Smooth muscle cell (in vitro differentiated cells): ENCODE results near the gene PCDHB5. TPM values are rescaled to one million over a fixed set of nuclear protein-coding genes. Genes with fewer than 3 reads are reported as not detected.
"Not testable (repeated sequence)": the region's sequence is repeated elsewhere in the genome, so short reads cannot be mapped to it uniquely, and the experiment has no call there.

Experiments
- DNase-seq: peaks from one replicate; lab custom pipeline; 2025; ENCODE audit not compliant: unreplicated experiment; lab: John Stamatoyannopoulos, UW
- H2AFZ ChIP-seq: fragments of 200-600 bp; sonication (generic); 2 replicates; pipeline ENCODE4 v1.6.0; 2016; ENCODE audit warnings: antibody characterized with exemption, low read depth, mild to moderate bottlenecking
- H3F3A ChIP-seq: fragments of 200-600 bp; sonication (generic); 2 replicates; pipeline ENCODE4 v1.6.0; 2017; ENCODE audit warnings: antibody characterized with exemption, low read depth
- H3K27ac ChIP-seq: fragments of 200-600 bp; sonication (generic); 2 replicates; pipeline ENCODE4 v1.5.1; 2016; ENCODE audit warnings: low read depth, mild to moderate bottlenecking
- H3K27me3 ChIP-seq: fragments of 200-600 bp; sonication (generic); 2 replicates; pipeline ENCODE4 v1.6.1; 2016; ENCODE audit warnings: low read depth, mild to moderate bottlenecking
- H3K36me3 ChIP-seq: fragments of 200-600 bp; sonication (generic); 2 replicates; pipeline ENCODE4 v1.5.1; 2016; ENCODE audit warnings: low read depth
- H3K4me1 ChIP-seq: fragments of 200-600 bp; sonication (generic); 2 replicates; pipeline ENCODE4 v1.5.1; 2016; ENCODE audit warnings: low read depth
- H3K4me2 ChIP-seq: fragments of 200-600 bp; sonication (generic); 2 replicates; pipeline ENCODE4 v1.6.0; 2016; ENCODE audit warnings: mild to moderate bottlenecking
- H3K4me3 ChIP-seq: fragments of 200-600 bp; sonication (generic); 2 replicates; pipeline ENCODE4 v1.5.1; 2016; ENCODE audit warnings: mild to moderate bottlenecking
- H3K79me2 ChIP-seq: fragments of 200-600 bp; sonication (generic); 2 replicates; pipeline ENCODE4 v1.6.0; 2016; ENCODE audit warnings: low read depth, mild to moderate bottlenecking
- H3K9ac ChIP-seq: fragments of 200-600 bp; sonication (generic); 2 replicates; pipeline ENCODE4 v1.6.0; 2016; ENCODE audit warnings: low read depth
- H3K9me3 ChIP-seq: fragments of 200-600 bp; sonication (generic); replicated peaks from 2 replicates; pipeline ENCODE4 v1.5.1; 2016; ENCODE audit warnings: low read depth
- H4K20me1 ChIP-seq: fragments of 200-600 bp; sonication (generic); 2 replicates; pipeline ENCODE4 v1.6.0; 2016; ENCODE audit warnings: low read depth
- CTCF ChIP-seq: fragments of 200-600 bp; sonication (generic); IDR thresholded peaks from 2 replicates; pipeline ENCODE4 v1.5.1; 2017; ENCODE audit warnings: borderline replicate concordance, mild to moderate bottlenecking, antibody characterized with exemption; ENCODE audit not compliant: insufficient read depth, poor library complexity, severe bottlenecking
- WGBS: methylation state at CpG from one replicate; pipeline ENCODE4 v1.1.7; 2016; ENCODE audit warnings: low lambda C conversion rate; 5-methylcytosine and 5-hydroxymethylcytosine counted together
- polyA plus RNA-seq: library from polyadenylated mRNA; unstranded; fragments of >200 nt; fragmentation: Nextera tagmentation; extraction: Ambion mirVana; gene quantifications from 2 replicates; pipeline ENCODE4 v1.2.1, GENCODE V29; 2016
- total RNA-seq: library from RNA; depleted of rRNA; stranded (reverse); fragments of >200 nt; gene quantifications from 2 replicates; pipeline ENCODE4 v1.2.3, GENCODE V29; 2014

The PCDHB5 gene
- total and polyA plus RNA-seq, 2 experiments from 2014 or later, result 9.7 to 12.0 TPM

GRCh38 chr5:141100243-141100805 is 34.7 kb upstream of the PCDHB5 start, which contains the start of gene PCDHB3:
TSS of gene PCDHB3 (plus strand) at chr5:141100473. CDS start at chr5:141100650, 177 bp downstream.
- Histone ChIP-seq H3K27ac (no peak within 1 kb of the TSS), H3K4me2 (no peak within 1 kb of the TSS), H3F3A (no peaks in the 10 kb centered on the region), H3K4me3 (no peak within 1 kb of the TSS), H3K4me1 (no peaks in the 10 kb centered on the region), H3K36me3 (peaks cover 38% of the 10 kb centered on the region), H3K9me3 (peaks cover 23% of the 10 kb centered on the region), H3K9ac (no peak within 1 kb of the TSS), H2AFZ (no peak within 1 kb of the TSS), H3K27me3 (no peaks in the 10 kb centered on the region), H4K20me1 (no peaks in the 10 kb centered on the region), H3K79me2 (peaks cover 31% of the 10 kb centered on the region)
- TF ChIP-seq CTCF, result peak; percentile 18
- WGBS, result 72% methylated on average over 19 of the region's 19 CpGs
- DNase-seq, result no peak

GRCh38 chr5:141101059-141101458 is 33.9 kb upstream of the PCDHB5 start:
- no peaks in the 10 kb centered on the region for H3K27me3 ChIP-seq
- 93% methylated on average over 19 of the region's 20 CpGs for WGBS
- H3K4me1 ChIP-seq, result no peaks in the 10 kb centered on the region
- DNase-seq, result no peak
- no peaks in the 10 kb centered on the region for H3F3A ChIP-seq
- H3K4me2 ChIP-seq, result no peak overlapping the region
- no peak overlapping the region for H3K27ac ChIP-seq
- H3K9ac ChIP-seq, result no peak overlapping the region
- H3K79me2 ChIP-seq, result peaks cover 26% of the 10 kb centered on the region
- peaks cover 23% of the 10 kb centered on the region for H3K9me3 ChIP-seq
- H2AFZ ChIP-seq, result no peak overlapping the region
- H3K4me3 ChIP-seq, result no peak overlapping the region
- no peaks in the 10 kb centered on the region for H4K20me1 ChIP-seq
- H3K36me3 ChIP-seq, result peaks cover 38% of the 10 kb centered on the region
- no peak for TF ChIP-seq CTCF

GRCh38 chr5:141102070-141102469 is 32.9 kb upstream of the PCDHB5 start:
- WGBS, result 99% methylated on average over 21 of the region's 39 CpGs

GRCh38 chr5:141102471-141102870 is 32.5 kb upstream of the PCDHB5 start:
- H3K9ac ChIP-seq, H3K4me1 ChIP-seq, H4K20me1 ChIP-seq, H3K27me3 ChIP-seq, H2AFZ ChIP-seq, H3K4me2 ChIP-seq, DNase-seq, H3K27ac ChIP-seq, H3K4me3 ChIP-seq, H3F3A ChIP-seq: not testable (repeated sequence)
- Histone ChIP-seq H3K9me3 (peaks cover 18% of the 10 kb centered on the region), H3K36me3 (peaks cover 32% of the 10 kb centered on the region), H3K79me2 (peaks cover 21% of the 10 kb centered on the region)
- WGBS, result 99% methylated on average over 29 of the region's 38 CpGs

More at GRCh38 chr5:141102070-141102469, 32.9 kb upstream of the PCDHB5 start:
- H3K9ac ChIP-seq, H4K20me1 ChIP-seq, H3K4me2 ChIP-seq, H3K27me3 ChIP-seq, H2AFZ ChIP-seq, DNase-seq, H3F3A ChIP-seq, H3K27ac ChIP-seq, H3K4me3 ChIP-seq, H3K4me1 ChIP-seq: not testable (repeated sequence)
- Histone ChIP-seq H3K36me3 (peaks cover 36% of the 10 kb centered on the region), H3K79me2 (peaks cover 25% of the 10 kb centered on the region), H3K9me3 (peaks cover 22% of the 10 kb centered on the region)

GRCh38 chr5:141105350-141105749 is 29.7 kb upstream of the PCDHB5 start:
- Histone ChIP-seq H3K4me1 (no peaks in the 10 kb centered on the region), H3K36me3 (peaks cover 11% of the 10 kb centered on the region), H3K27me3 (no peaks in the 10 kb centered on the region), H3K79me2 (peaks cover 3% of the 10 kb centered on the region), H2AFZ (no peak overlapping the region), H3K27ac (no peak overlapping the region), H4K20me1 (no peaks in the 10 kb centered on the region), H3F3A (no peaks in the 10 kb centered on the region), H3K9me3 (peaks cover 16% of the 10 kb centered on the region), H3K9ac (no peak overlapping the region), H3K4me2 (no peak overlapping the region), H3K4me3 (no peak overlapping the region)
- 95% methylated on average over 2 of the region's 2 CpGs for WGBS
- DNase-seq, result no peak
- no peak for TF ChIP-seq CTCF
